ENCODE results near the gene EFCAB8. TPM values are rescaled to one million over a fixed set of nuclear protein-coding genes. Genes with fewer than 3 reads are reported as not detected.

Gene EFCAB8
- total RNA-seq, 1 donor from 2014 or later: 0.41 TPM

DNA sequence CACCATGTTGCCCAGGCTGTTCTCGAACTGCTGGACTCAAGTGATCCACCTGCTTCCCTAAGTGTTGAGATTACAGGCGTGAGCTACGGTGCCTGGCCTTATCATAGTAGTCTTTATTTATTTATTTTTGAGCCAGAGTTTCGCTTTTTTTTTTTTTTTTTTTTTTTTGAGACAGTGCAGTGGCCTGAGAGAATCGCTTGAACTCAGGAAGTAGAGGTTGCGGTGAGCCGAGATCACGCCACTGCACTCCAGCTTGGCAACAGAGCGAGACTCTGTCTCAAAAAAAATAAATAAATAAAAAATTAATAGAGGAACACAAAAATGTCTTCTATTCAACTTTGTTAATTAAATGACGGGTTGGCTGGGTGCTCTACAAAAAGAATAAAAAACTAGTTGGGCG is 26.1 kb upstream of the EFCAB8 start:
- Mint-ChIP-seq H3K4me3 (ENCODE audit: unreplicated experiment) (no peak overlapping the region), H3K9me3 (ENCODE audit: unreplicated experiment) (no peaks in the 10 kb centered on the region), H3K4me1 (ENCODE audit: low read depth, unreplicated experiment) (peaks cover 27% of the 10 kb centered on the region), H3K27me3 (ENCODE audit: low read depth, unreplicated experiment) (no peaks in the 10 kb centered on the region), H3K27ac (ENCODE audit: unreplicated experiment) (no peak overlapping the region), H3K36me3 (ENCODE audit: low read depth, unreplicated experiment) (peaks cover 14% of the 10 kb centered on the region)
- Histone ChIP-seq H3K27ac (ENCODE audit: low read depth, low read length) (no peak overlapping the region), H3K4me1 (ENCODE audit: insufficient read depth, low read length) (peaks cover 25% of the 10 kb centered on the region), H3K36me3 (ENCODE audit: insufficient read depth, low read length) (peaks cover 31% of the 10 kb centered on the region), H3K9ac (ENCODE audit: low read length) (no peak overlapping the region), H3K4me3 (ENCODE audit: insufficient read depth, low read depth, low read length) (no peak overlapping the region), H3K27me3 (ENCODE audit: insufficient read depth, low read length) (no peaks in the 10 kb centered on the region), H2AFZ (ENCODE audit: low read depth, low read length) (no peak overlapping the region), H4K20me1 (ENCODE audit: insufficient read depth, low read length) (peaks cover 90% of the 10 kb centered on the region), H3K79me2 (ENCODE audit: insufficient read depth, low read length) (peaks cover 97% of the 10 kb centered on the region), H3K4me2 (ENCODE audit: low read length) (no peak overlapping the region), H3K9me3 (ENCODE audit: insufficient read depth, low read depth, low read length) (no peaks in the 10 kb centered on the region)
- no peak for FAIRE-seq
- TF ChIP-seq, protein P1, sequence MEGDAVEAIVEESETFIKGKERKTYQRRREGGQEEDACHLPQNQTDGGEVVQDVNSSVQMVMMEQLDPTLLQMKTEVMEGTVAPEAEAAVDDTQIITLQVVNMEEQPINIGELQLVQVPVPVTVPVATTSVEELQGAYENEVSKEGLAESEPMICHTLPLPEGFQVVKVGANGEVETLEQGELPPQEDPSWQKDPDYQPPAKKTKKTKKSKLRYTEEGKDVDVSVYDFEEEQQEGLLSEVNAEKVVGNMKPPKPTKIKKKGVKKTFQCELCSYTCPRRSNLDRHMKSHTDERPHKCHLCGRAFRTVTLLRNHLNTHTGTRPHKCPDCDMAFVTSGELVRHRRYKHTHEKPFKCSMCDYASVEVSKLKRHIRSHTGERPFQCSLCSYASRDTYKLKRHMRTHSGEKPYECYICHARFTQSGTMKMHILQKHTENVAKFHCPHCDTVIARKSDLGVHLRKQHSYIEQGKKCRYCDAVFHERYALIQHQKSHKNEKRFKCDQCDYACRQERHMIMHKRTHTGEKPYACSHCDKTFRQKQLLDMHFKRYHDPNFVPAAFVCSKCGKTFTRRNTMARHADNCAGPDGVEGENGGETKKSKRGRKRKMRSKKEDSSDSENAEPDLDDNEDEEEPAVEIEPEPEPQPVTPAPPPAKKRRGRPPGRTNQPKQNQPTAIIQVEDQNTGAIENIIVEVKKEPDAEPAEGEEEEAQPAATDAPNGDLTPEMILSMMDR (IDR thresholded peaks at IDR 0.05; ENCODE audit: insufficient read depth, low read depth, low read length): no peak
- no peak for TF ChIP-seq EZH2 (IDR thresholded peaks at IDR 0.05; ENCODE audit: insufficient read depth, low read length)
- no peak for DNase-seq (ENCODE audit: low read depth)

- no peak overlapping the region for H3K27ac Mint-ChIP-seq (ENCODE audit: unreplicated experiment)
- Histone ChIP-seq H3K27ac (ENCODE audit: low read depth, low read length) (no peak overlapping the region), H2AFZ (ENCODE audit: low read depth, low read length) (no peak overlapping the region), H3K9ac (ENCODE audit: low read length) (no peak overlapping the region), H3K79me2 (ENCODE audit: insufficient read depth, low read length) (peaks cover 97% of the 10 kb centered on the region), H3K36me3 (ENCODE audit: insufficient read depth, low read length) (peaks cover 43% of the 10 kb centered on the region), H3K4me3 (ENCODE audit: insufficient read depth, low read depth, low read length) (no peak overlapping the region), H3K4me2 (ENCODE audit: low read length) (no peak overlapping the region), H3K9me3 (ENCODE audit: insufficient read depth, low read depth, low read length) (no peaks in the 10 kb centered on the region), H3K4me1 (ENCODE audit: insufficient read depth, low read length) (peaks cover 3% of the 10 kb centered on the region), H4K20me1 (ENCODE audit: insufficient read depth, low read length) (peaks cover 90% of the 10 kb centered on the region), H3K27me3 (ENCODE audit: insufficient read depth, low read length) (no peaks in the 10 kb centered on the region)
- no peaks in the 10 kb centered on the region for H3K27me3 Mint-ChIP-seq (ENCODE audit: low read depth, unreplicated experiment)
- H3K36me3 Mint-ChIP-seq (ENCODE audit: low read depth, unreplicated experiment): peaks cover 18% of the 10 kb centered on the region
- no peak overlapping the region for H3K4me3 Mint-ChIP-seq (ENCODE audit: unreplicated experiment)
- H3K4me1 Mint-ChIP-seq (ENCODE audit: low read depth, unreplicated experiment): peaks cover 8% of the 10 kb centered on the region
- DNase-seq (ENCODE audit: low read depth) (no peak), FAIRE-seq (no peak)
- TF ChIP-seq EZH2 (IDR thresholded peaks at IDR 0.05; ENCODE audit: insufficient read depth, low read length): no peak
- TF ChIP-seq, protein P1 (IDR thresholded peaks at IDR 0.05; ENCODE audit: insufficient read depth, low read depth, low read length): no peak
- no peaks in the 10 kb centered on the region for H3K9me3 Mint-ChIP-seq (ENCODE audit: unreplicated experiment)
These were observed 23.8 kb upstream of the EFCAB8 start for GRCh38 chr20:32834972-32835371.

GRCh38 chr20:32837157-32837556 is 21.6 kb upstream of the EFCAB8 start:
- Histone ChIP-seq H3K36me3 (ENCODE audit: insufficient read depth, low read length) (peaks cover 56% of the 10 kb centered on the region), H3K27me3 (ENCODE audit: insufficient read depth, low read length) (no peaks in the 10 kb centered on the region), H2AFZ (ENCODE audit: low read depth, low read length) (no peak overlapping the region), H4K20me1 (ENCODE audit: insufficient read depth, low read length) (peaks cover 85% of the 10 kb centered on the region), H3K4me2 (ENCODE audit: low read length) (no peak overlapping the region), H3K9me3 (ENCODE audit: insufficient read depth, low read depth, low read length) (no peaks in the 10 kb centered on the region), H3K9ac (ENCODE audit: low read length) (no peak overlapping the region), H3K4me1 (ENCODE audit: insufficient read depth, low read length) (no peaks in the 10 kb centered on the region), H3K4me3 (ENCODE audit: insufficient read depth, low read depth, low read length) (no peak overlapping the region), H3K27ac (ENCODE audit: low read depth, low read length) (no peak overlapping the region), H3K79me2 (ENCODE audit: insufficient read depth, low read length) (peaks cover 90% of the 10 kb centered on the region)
- no peak for DNase-seq (ENCODE audit: low read depth)
- no peak for TF ChIP-seq EZH2 (IDR thresholded peaks at IDR 0.05; ENCODE audit: insufficient read depth, low read length)
- TF ChIP-seq, protein P1 (IDR thresholded peaks at IDR 0.05; ENCODE audit: insufficient read depth, low read depth, low read length): no peak
- Mint-ChIP-seq H3K9me3 (ENCODE audit: unreplicated experiment) (no peaks in the 10 kb centered on the region), H3K36me3 (ENCODE audit: low read depth, unreplicated experiment) (peaks cover 13% of the 10 kb centered on the region), H3K4me3 (ENCODE audit: unreplicated experiment) (no peak overlapping the region), H3K27me3 (ENCODE audit: low read depth, unreplicated experiment) (no peaks in the 10 kb centered on the region), H3K27ac (ENCODE audit: unreplicated experiment) (no peak overlapping the region), H3K4me1 (ENCODE audit: low read depth, unreplicated experiment) (peaks cover under 1% of the 10 kb centered on the region)
- no peak for FAIRE-seq

Measured in astrocyte (in vitro differentiated cells and primary cell).